ENCODE results near the gene DSC3. TPM values are rescaled to one million over a fixed set of nuclear protein-coding genes. Genes with fewer than 3 reads are reported as not detected.
"Not testable (repeated sequence)": the region's sequence is repeated elsewhere in the genome, so short reads cannot be mapped to it uniquely, and the experiment has no call there.

The DSC3 gene
- total RNA-seq, 1 experiment from 2014 or later = not detected

DNA sequence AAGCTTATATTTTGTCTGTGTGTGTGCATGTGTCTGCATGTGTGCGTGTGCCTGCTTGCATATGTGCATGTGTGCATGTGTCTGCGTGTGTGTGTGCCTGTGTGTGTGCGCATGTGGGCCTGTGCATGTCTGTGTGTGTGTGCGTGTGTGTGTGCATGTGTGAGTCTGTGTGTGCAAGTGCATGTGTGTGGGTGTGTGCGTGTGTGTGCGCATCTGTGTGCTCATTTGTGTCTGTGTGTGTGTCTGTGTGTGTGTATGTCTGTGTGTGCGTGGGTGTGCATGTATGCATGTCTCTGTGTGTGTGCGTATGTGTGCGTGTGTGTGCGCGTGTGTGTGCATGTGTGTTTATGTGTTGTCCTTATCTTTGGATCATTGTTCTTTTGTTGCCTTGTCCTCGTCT, 56.8 kb downstream of the DSC3 start:
- intact Hi-C loops (cut with micrococcal nuclease; ENCODE audit: unreplicated experiment) = no loop called here
- H3K27ac ChIP-seq (ENCODE audit: low read depth, low read length, poor library complexity, severe bottlenecking) = no peak overlapping the region
- no peak overlapping the region for H3K4me3 ChIP-seq (ENCODE audit: low read depth, low read length, poor library complexity, severe bottlenecking)
- H3K4me1 ChIP-seq (ENCODE audit: insufficient read depth, low read length, poor library complexity, severe bottlenecking) = no peaks in the 10 kb centered on the region
- ChIA-PET POLR2A (ENCODE audit: low non-redundant PET) (no interaction called here), CTCF (no interaction called here)
- no peak for DNase-seq (ENCODE audit: low spot score)
- BruUV-seq (replicated peaks) = no TSS peak
- H3K27me3 ChIP-seq (replicated peaks; ENCODE audit: insufficient read depth, low read depth, low read length, poor library complexity) = peaks cover 5% of the 10 kb centered on the region
- H3K9me3 ChIP-seq (ENCODE audit: low read depth, low read length, poor library complexity, severe bottlenecking) = no peaks in the 10 kb centered on the region
- H3K36me3 ChIP-seq (ENCODE audit: insufficient read depth, low read length, poor library complexity, severe bottlenecking) = no peaks in the 10 kb centered on the region
- TF ChIP-seq EZH2 (IDR thresholded peaks at IDR 0.05; ENCODE audit: borderline replicate concordance, low read depth, low read length, poor library complexity, severe bottlenecking) = no peak

DNA sequence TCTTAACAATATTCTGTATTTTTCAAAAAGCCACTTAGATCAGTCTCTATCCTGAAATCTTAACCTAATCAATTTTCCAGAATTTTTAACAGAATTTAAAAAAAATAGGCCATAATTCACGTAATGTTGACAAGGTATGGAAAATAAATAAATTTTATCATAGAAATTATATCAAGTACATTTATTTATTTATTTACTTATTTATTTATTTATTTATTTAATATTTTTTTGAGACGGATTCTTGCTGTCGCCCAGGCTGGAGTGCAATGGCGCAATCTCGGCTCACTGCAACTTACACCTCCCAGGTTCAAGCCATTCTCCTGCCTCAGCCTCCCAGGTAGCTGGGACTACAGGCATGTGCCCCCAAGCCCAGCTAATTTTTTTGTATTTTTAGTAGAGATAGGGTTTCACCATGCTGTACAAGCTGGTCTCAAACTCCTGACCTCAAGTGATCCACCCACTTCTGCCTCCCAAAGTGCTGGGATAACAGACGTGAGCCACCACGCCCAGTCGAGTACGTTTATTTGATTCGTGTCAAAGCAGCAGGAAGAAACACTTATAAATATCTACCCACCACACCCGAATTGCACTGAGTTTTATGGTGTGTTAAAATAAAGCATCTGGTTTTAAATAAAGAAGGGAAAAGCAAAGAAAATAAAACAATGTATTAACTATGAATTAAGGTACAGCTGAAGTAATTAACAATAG, 60.1 kb downstream of the DSC3 start:
- POLR2A ChIA-PET (ENCODE audit: low non-redundant PET) = no interaction called here

DNA sequence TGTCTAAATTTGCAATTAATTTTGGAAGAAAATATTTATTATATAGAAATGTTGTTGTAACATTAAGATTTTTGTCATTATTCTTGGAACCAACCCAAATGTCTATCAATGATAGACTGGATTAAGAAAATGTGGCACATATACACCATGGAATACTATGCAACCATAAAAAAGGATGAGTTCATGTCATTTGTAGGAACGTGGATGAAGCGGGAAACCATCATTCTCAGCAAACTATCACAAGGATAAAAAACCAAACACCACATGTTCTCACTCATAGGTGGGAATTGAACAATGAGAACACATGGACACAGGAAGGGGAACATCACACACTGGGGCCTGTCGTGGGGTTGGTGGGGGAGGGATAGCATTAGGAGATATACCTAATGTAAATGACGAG, 64.5 kb downstream of the DSC3 start:
- H3K9me3 ChIP-seq (ENCODE audit: low read depth, low read length, poor library complexity, severe bottlenecking); intact Hi-C loops (cut with micrococcal nuclease; ENCODE audit: unreplicated experiment); POLR2A ChIA-PET (ENCODE audit: low non-redundant PET); DNase-seq (ENCODE audit: low spot score); H3K36me3 ChIP-seq (ENCODE audit: insufficient read depth, low read length, poor library complexity, severe bottlenecking); H3K4me3 ChIP-seq (ENCODE audit: low read depth, low read length, poor library complexity, severe bottlenecking); BruUV-seq (replicated peaks); H3K4me1 ChIP-seq (ENCODE audit: insufficient read depth, low read length, poor library complexity, severe bottlenecking); CTCF ChIA-PET; H3K27me3 ChIP-seq (replicated peaks; ENCODE audit: insufficient read depth, low read depth, low read length, poor library complexity); H3K27ac ChIP-seq (ENCODE audit: low read depth, low read length, poor library complexity, severe bottlenecking): not testable (repeated sequence)

More for the DNA sequence above, 60.1 kb downstream of the DSC3 start:
- TF ChIP-seq CTCF (conservative IDR thresholded peaks at IDR 0.05; ENCODE audit: low read depth, low read length) = no peak
- no peak for TF ChIP-seq EZH2 (IDR thresholded peaks at IDR 0.05; ENCODE audit: borderline replicate concordance, low read depth, low read length, poor library complexity, severe bottlenecking)
- no peaks in the 10 kb centered on the region for H3K27me3 ChIP-seq (replicated peaks; ENCODE audit: insufficient read depth, low read depth, low read length, poor library complexity)
- BruUV-seq (replicated peaks) = no TSS peak
- no peaks in the 10 kb centered on the region for H3K36me3 ChIP-seq (ENCODE audit: insufficient read depth, low read length, poor library complexity, severe bottlenecking)
- no peaks in the 10 kb centered on the region for H3K4me1 ChIP-seq (ENCODE audit: insufficient read depth, low read length, poor library complexity, severe bottlenecking)
- no peaks in the 10 kb centered on the region for H3K9me3 ChIP-seq (ENCODE audit: low read depth, low read length, poor library complexity, severe bottlenecking)
- CTCF ChIA-PET = no interaction called here
- H3K4me3 ChIP-seq (ENCODE audit: low read depth, low read length, poor library complexity, severe bottlenecking) = no peak overlapping the region
- no peak for DNase-seq (ENCODE audit: low spot score)
- intact Hi-C loops (cut with micrococcal nuclease; ENCODE audit: unreplicated experiment) = no loop called here
- no peak overlapping the region for H3K27ac ChIP-seq (ENCODE audit: low read depth, low read length, poor library complexity, severe bottlenecking)

DNA sequence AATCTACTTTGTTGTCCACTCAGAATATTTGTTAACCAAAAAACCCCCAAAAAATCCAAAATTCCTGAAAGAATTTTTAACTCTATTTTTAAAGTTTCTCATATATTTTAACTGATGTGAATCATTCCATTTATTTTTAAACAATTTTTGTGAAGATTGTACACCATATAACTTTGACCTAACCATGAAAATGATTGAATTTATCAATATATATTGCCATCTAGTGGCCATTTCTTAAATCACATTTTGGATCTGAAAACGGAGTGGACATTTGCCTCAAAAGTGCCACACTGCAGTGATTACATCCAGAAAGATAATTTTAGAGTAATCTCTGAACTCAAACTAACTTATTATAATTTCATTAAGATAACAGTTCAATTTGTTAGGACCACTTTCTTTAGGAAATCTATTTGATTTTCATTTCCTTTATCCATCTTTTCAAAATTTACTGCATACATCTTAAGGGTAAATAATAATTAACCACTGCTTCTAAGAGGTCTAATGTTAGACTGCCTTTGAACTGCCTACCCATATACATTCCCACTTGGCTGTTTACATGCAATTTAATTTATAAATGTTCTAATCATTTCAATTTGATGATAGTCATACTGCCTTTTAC, 71.1 kb downstream of the DSC3 start:
- Histone ChIP-seq H3K9me3 (ENCODE audit: low read depth, low read length, poor library complexity, severe bottlenecking) (no peaks in the 10 kb centered on the region), H3K4me1 (ENCODE audit: insufficient read depth, low read length, poor library complexity, severe bottlenecking) (no peaks in the 10 kb centered on the region), H3K36me3 (ENCODE audit: insufficient read depth, low read length, poor library complexity, severe bottlenecking) (no peaks in the 10 kb centered on the region), H3K4me3 (ENCODE audit: low read depth, low read length, poor library complexity, severe bottlenecking) (no peak overlapping the region), H3K27ac (ENCODE audit: low read depth, low read length, poor library complexity, severe bottlenecking) (no peak overlapping the region), H3K27me3 (replicated peaks; ENCODE audit: insufficient read depth, low read depth, low read length, poor library complexity) (no peaks in the 10 kb centered on the region)
- ChIA-PET POLR2A (ENCODE audit: low non-redundant PET) (no interaction called here), CTCF (no interaction called here)
- no TSS peak for BruUV-seq (replicated peaks)
- DNase-seq (ENCODE audit: low spot score) = peak; percentile 50
- intact Hi-C loops (cut with micrococcal nuclease; ENCODE audit: unreplicated experiment) = loop anchor here (5.0 kb wide), 1 partner anchor 1099 kb away; no protein-coding TSS in a partner anchor
- TF ChIP-seq CTCF (conservative IDR thresholded peaks at IDR 0.05; ENCODE audit: low read depth, low read length) = peak; percentile 61
- no peak for TF ChIP-seq EZH2 (IDR thresholded peaks at IDR 0.05; ENCODE audit: borderline replicate concordance, low read depth, low read length, poor library complexity, severe bottlenecking)

Measured in A673 (cell line).